HG03521 (cell line): ENCODE measurements around the gene FAM222A.
"Not testable (repeated sequence)": the region's sequence is repeated elsewhere in the genome, so short reads cannot be mapped to it uniquely, and the experiment has no call there.

Source experiments
- ATAC-seq: cut with Tn5 transposase; IDR thresholded peaks from one replicate; pipeline ENCODE4 v1.9.1; 2021; ENCODE audit warnings: mild to moderate bottlenecking, moderate library complexity; ENCODE audit not compliant: unreplicated experiment

The FAM222A gene

DNA sequence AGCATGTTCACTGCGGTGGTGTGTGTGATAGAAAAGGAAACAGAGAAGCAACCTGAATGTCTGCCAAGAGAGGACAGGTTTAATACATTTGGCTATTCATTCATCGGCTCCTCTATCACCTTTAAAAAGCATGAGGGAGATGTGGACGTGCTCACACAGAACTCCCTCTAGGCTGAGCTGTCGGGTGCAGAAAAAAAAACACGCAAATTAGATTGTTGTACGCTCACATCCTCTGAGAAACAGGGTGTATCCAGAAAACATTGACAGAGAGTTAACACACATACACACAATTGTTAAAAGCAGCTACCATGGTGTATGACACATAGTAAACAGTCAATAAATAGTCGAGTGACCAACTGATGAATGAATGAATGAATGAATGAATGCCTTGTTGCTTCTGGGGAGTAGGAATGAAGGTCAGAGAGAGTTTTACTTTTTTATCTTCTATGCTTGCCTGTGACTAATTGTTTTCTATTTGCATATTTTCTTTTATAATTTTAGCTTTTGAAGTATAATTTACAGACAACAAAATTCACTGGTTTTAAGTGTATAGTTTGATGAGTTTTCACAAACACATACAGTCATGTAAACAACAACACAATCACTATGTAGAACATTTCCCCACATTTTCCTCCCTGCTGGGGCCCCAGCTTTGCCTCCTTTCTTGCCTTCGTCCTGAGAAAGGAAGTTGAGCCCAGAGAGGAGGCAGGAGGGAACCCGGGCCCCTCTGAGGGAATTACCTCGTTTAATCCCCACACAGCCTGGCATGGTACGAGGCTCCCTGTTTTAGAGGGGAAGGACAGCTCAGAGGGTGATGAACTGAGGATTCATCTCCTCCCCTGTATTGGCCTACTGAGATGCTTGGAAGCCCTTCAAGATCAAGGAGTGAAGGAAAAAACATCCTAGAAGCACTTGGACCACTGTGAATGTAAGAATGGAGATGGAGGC lies 19.7 kb upstream of the FAM222A start:
- no peak for ATAC-seq

DNA sequence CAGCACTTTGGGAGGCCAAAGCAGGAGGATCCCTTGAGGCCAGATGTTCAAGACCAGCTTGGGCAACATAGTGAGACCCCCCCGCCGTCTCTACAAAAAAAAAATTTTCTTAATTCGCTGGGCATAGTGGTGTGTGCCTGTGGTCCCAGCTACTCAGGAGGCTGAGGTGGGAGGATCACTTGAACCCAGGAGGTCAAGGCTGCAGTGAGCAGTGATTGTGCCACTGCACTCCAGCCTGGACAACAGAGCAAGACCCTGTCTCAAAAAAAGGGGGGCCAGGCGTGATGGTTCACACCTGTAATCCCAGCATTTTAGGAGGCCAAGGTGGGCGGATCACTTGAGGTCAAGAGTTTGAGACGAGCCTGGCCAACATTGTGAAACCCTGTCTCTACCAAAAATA lies 19.0 kb upstream of the FAM222A start:
- ATAC-seq: not testable (repeated sequence)

DNA sequence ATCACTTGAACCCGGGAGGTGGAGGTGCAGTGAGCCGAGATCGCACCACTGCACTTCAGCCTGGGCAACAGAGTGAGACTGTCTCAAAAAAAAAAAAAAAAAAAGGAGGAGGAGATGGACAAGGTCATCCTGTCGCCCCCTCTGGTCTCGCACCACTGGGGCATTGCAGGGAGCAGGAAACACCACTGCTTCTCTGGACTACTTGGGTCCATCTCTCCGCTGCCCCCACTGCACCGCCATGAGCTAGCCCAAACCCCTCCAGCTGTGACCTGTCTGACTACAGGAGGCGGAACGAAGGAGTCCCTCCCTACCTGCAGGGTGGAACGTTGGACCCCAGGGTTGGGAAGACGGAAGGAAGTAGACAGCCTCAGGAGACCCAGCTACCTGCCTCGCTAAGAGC lies 18.2 kb upstream of the FAM222A start:
- no peak for ATAC-seq

- no peak for ATAC-seq
Observed at GRCh38 chr12:109695961-109696461, 17.6 kb upstream of the FAM222A start.

GRCh38 chr12:109696485-109697269 lies 16.9 kb upstream of the FAM222A start:
- no peak for ATAC-seq

DNA sequence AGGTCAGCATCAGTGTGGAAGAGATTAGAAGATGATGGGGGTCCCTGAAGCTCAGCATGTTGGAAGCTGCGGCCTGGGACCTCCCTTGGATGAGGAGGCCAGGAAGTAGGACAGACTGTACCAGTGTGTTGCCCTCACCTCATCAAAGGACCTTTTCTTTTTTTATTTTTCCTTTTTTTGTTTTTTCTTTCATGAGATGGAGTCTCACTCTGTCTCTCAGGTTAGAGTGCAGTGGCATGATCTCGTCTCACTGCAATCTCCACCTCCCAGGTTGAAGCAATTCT lies 16.4 kb upstream of the FAM222A start:
- no peak for ATAC-seq

DNA sequence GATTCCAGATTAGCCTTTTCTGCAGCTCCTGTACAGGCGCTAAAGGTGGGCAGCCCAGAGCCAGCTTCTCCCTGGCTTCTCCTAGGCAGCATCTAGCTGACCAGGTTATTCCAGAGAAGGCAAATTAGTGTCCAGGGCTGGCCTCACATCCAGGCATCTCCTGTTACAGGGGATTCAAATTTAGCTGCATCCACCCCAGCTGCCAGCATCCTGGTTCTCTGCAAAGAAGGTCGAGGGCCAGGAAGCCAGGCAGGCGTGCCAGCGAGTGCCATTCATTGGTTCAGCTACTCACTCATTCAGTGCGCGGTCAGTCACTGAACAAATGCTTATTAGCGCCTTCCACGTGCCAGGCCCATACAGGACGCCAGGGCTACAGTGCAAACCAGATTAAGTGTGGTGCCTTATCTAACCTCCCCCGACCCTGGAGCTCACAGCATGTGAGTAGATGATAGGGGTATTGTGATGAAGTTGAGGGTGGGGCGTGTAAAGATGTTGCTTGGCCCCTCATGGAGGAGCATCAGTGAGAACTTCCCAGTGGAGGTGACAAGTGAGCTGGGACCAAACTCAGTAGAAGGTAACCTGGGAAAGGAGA lies 15.7 kb upstream of the FAM222A start:
- ATAC-seq: no peak

- ATAC-seq: no peak
Observed at GRCh38 chr12:109698820-109699219, 14.8 kb upstream of the FAM222A start.

DNA sequence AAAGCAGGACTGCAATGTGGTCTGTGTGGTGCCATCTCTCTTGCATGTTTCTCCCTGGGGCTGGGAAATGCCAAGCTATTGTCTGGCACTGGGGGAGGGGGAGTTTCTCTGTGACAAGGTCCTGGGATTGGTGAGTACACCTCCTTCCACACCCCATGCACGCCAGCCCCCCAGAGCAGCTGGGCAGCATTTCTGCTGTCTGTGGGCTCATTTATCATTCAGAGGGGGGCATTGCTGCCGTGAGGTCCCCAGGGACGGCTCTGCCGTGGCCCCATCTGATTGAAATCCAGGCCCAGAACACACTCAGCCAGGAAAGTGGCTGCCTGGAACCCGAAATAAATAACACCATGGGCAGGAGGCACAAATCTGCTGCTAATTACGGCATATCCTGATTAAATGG lies 12.6 kb upstream of the FAM222A start:
- no peak for ATAC-seq

GRCh38 chr12:109702111-109702841 lies 11.3 kb upstream of the FAM222A start:
- no peak for ATAC-seq

GRCh38 chr12:109703684-109704083 lies 9.9 kb upstream of the FAM222A start:
- ATAC-seq: no peak

DNA sequence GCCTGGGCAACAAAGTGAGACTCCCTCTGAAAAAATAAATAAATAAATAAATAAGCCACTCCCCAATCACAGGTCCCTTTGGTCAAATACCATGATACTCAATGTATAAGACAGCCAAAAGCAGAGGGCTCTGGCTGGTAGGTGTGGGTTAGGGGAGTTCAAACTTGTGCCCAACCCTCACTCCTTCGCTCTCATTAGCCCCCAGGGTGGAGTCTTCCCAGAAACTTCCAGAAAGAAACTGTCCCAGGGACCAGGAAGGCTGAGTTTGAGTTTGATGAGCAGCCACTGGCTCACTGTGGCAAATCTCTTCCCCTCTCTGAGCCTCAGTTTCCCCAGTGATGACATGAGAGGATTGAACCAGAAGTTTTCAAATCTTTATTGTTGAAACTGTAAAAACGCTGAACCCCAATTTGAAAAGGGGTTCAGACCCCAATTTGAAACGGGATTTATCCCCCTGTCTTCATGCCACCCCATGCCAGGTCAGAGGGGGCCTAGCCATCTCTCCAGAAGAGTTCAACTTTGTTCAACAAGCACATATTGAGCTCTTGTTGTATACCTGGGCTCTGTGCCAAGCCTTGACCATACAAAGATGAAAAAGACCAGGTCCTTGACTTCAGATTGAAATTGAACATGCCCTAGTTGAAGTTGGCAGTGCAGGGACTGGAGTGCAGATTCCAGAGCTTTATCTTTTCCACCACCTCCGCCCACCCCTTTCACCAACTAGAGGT lies 9.1 kb upstream of the FAM222A start:
- no peak for ATAC-seq

DNA sequence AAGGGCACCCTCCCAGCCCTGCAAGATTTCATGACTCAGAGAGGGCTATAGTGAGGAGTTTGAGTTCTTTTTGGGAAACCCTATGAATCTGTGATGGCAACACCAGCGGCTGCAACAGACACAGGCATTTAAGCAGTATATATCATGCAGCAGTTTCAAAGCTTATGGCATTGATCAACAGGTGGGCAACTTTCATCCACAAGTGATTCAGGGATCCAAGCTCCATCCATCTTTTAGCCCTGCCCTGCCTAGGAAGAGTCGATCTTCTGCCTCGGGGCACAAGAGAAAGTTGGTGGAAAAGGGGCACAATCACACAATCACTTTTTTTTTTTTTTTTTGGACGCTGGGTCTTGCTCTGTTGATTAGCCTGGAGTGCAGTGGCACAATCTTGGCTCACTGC lies 8.3 kb upstream of the FAM222A start:
- no peak for ATAC-seq

DNA sequence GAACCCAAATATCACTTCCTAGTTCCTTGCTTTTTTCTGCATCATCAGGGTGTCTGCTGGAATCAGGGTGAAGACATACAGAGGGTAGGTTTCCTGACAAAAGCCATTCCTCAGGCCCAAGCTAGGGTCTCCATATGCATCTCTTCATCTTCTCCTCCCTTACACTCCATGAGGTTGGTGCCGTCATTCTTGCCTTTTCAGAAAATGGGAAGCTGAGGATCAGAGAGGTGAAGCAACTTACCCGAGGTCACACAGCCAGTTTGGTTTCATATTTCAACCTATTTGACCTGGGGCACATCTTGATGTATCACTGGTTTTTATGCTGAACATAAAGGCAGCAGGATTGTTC lies 7.3 kb upstream of the FAM222A start:
- no peak for ATAC-seq

- ATAC-seq: no peak
Observed at GRCh38 chr12:109706747-109707469, 6.7 kb upstream of the FAM222A start.

- ATAC-seq: no peak
Observed at GRCh38 chr12:109707470-109707821, 6.2 kb upstream of the FAM222A start.

DNA sequence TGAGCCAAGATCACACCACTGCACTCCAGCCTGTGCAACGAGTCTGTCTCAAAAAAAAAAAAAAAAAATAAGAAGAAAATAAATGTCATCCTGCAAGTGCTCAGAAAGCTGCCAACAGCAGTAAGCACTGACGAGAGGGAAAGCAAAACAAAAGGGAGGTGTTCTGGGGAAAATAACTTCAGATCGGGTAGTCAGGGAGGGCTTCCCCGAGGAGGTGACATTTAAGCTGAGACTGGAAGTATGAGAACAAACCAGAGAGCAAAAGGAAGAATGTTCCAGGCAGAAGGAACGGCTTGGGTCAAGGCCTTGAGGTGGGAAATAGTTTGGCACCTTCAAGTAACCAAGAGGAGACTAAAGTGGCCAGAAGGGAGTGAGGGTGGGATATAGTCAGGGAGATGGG lies 4.7 kb upstream of the FAM222A start:
- ATAC-seq: no peak

DNA sequence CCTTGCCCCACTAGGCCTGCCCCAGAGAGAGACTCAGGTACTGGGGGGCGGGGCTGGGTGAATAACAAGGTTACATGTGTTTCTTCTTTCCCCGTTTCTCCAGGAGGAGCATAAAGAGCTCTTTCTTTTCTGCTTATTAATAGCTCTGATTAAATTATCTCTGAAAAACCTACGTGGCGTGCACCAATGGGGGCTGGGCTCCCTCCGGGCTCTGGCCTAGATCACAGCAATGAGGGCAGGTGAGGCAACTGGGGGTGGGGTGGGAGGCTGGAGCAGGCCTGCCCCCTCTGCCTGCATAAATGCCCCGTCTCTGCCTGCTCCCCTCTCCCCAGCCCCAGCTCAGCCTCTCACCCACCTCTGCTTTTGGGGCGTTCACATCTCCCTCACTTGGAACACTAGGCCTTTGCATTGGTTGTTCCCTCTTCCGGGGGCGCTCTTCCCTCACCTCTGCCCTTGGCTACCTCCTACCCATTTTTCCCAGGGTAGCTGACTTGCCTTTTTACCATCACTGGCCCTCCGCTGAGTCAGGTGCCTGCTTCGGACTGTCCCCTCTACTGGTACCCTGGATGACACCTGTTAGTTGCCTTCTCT lies 4.1 kb upstream of the FAM222A start:
- ATAC-seq: no peak

DNA sequence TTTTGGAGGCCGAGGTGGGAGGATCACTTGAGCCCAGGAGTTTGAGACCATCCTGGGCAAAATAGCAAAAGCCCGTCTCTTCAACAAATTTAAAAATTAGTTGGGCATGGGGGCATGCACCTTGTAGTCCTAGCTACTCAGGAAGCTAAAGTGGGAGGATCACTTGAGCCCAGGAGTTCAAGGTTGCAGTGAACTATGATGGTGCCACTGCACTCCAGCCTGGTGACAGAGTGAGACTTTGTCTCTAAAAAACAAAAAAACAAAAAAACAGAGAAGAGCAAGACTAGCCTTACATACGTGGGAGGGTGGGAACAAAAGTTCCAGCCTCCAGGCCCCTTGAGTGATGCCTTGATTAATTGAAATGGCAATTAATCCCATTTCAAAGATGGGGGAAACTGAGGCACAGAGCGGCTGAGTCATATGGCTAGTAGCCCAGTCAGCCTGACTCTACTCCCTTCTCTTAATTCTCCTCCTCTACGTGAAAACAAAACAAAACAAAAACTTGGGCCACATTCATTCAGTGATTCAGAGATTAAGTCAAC lies 3.3 kb upstream of the FAM222A start:
- no peak for ATAC-seq
